Mesothelial cell of epicardium (in vitro differentiated cells): ENCODE measurements around the gene RPS3A. TPM values are rescaled to one million over a fixed set of nuclear protein-coding genes. Genes with fewer than 3 reads are reported as not detected.
"Not testable (repeated sequence)": the region's sequence is repeated elsewhere in the genome, so short reads cannot be mapped to it uniquely, and the experiment has no call there.

ENCODE experiments used
- DNase-seq, 2 experiments: peaks; one replicate each; pipeline ENCODE4 v3.0.0; 2021; ENCODE audit warnings: low spot score in 2 of 2; ENCODE audit not compliant: unreplicated experiment in 2 of 2
- H3K27ac Mint-ChIP-seq: 2 replicates; pipeline ENCODE4 v1.8.0; 2021; ENCODE audit warnings: mixed read lengths
- H3K27me3 Mint-ChIP-seq: 2 replicates; pipeline ENCODE4 v1.8.0; 2021; ENCODE audit warnings: low read depth, mixed read lengths
- H3K36me3 Mint-ChIP-seq: 2 replicates; pipeline ENCODE4 v1.8.0; 2021; ENCODE audit warnings: mixed read lengths
- H3K4me1 Mint-ChIP-seq: 2 replicates; pipeline ENCODE4 v1.8.0; 2021; ENCODE audit warnings: mixed read lengths
- H3K4me3 Mint-ChIP-seq: 2 replicates; pipeline ENCODE4 v1.8.0; 2021; ENCODE audit warnings: mild to moderate bottlenecking, moderate library complexity, mixed read lengths
- H3K9me3 Mint-ChIP-seq: 2 replicates; pipeline ENCODE4 v1.8.0; 2021; ENCODE audit warnings: mixed read lengths
- CTCF ChIP-seq: fragments of 200-600 bp; sonication (generic); IDR thresholded peaks from one replicate; pipeline ENCODE4 v1.5.0; 2021; ENCODE audit warnings: antibody characterized with exemption; ENCODE audit not compliant: unreplicated experiment
- total RNA-seq: library from RNA; stranded (reverse); gene quantifications from 3 replicates; pipeline ENCODE4 v1.2.1, GENCODE V29; 2021

Gene RPS3A
- total RNA-seq, 1 donor from 2014 or later: 2,201 TPM

DNA sequence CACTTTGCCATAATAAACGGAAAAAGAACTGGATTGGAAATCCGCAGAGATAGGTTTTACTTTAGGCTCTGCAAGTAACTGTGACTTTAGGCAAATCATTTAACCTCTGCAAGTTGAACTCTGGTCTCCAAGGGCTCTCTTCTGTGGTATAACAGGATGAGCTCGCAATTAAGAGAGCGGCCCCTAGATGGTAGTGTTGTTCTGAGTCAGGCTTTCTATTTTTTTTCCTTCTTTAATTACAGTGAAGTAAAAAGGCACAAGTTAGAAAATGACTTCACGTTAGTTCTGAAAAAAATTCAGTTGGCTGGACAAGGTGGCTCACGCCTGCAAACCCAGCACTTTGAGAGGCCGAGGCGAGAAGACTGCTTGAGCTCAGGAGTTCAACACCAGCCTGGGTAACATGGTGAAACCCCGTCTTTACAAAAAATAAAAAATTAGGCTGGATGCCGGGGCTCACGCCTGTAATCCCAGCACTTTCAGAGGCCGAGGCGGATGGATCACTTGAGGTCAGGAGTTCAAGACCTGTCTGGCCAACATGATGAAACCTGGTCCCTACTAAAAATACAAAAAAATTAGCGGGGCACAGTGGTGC lies 18.0 kb downstream of the RPS3A start:
- no peaks in the 10 kb centered on the region for H3K27me3 Mint-ChIP-seq
- H3K9me3 Mint-ChIP-seq: peaks cover 3% of the 10 kb centered on the region
- peak overlapping the region; percentile 28 for H3K27ac Mint-ChIP-seq
- peaks cover 15% of the 10 kb centered on the region for H3K36me3 Mint-ChIP-seq
- peak; percentile 58 for TF ChIP-seq CTCF
- DNase-seq: peak; percentile 31 to 71
- H3K4me3 Mint-ChIP-seq: no peak overlapping the region
- peaks cover 2% of the 10 kb centered on the region for H3K4me1 Mint-ChIP-seq

DNA sequence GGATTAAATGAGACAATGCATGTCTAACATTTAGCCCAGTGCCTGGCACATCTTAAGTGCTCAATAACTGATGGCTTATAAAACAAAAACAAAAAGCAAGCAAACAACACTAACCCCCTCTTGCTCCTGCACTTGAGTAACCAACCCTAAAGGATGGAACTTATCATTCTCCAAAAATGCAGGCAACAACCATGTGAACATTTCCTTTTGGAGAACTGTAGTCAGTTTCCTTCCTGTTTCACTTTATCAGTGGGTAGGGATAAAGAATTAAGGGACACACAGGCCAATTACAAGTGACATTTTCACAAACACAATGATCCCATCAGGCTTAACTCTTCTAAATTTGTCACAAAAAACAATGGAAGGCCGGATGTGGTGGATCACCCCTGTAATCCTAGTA lies 30.4 kb downstream of the RPS3A start:
- H3K4me1 Mint-ChIP-seq: no peaks in the 10 kb centered on the region
- peaks cover 30% of the 10 kb centered on the region for H3K36me3 Mint-ChIP-seq
- no peak overlapping the region for H3K4me3 Mint-ChIP-seq
- no peak for TF ChIP-seq CTCF
- no peaks in the 10 kb centered on the region for H3K27me3 Mint-ChIP-seq
- H3K27ac Mint-ChIP-seq: no peak overlapping the region
- DNase-seq: no peak
- no peaks in the 10 kb centered on the region for H3K9me3 Mint-ChIP-seq

- Mint-ChIP-seq H3K36me3 (peaks cover 13% of the 10 kb centered on the region), H3K4me3 (no peak overlapping the region), H3K27me3 (no peaks in the 10 kb centered on the region), H3K9me3 (no peaks in the 10 kb centered on the region), H3K27ac (no peak overlapping the region), H3K4me1 (no peaks in the 10 kb centered on the region)
- no peak for TF ChIP-seq CTCF
- no peak for DNase-seq
Observed at GRCh38 chr4:151133311-151133710, 33.9 kb downstream of the RPS3A start.

DNA sequence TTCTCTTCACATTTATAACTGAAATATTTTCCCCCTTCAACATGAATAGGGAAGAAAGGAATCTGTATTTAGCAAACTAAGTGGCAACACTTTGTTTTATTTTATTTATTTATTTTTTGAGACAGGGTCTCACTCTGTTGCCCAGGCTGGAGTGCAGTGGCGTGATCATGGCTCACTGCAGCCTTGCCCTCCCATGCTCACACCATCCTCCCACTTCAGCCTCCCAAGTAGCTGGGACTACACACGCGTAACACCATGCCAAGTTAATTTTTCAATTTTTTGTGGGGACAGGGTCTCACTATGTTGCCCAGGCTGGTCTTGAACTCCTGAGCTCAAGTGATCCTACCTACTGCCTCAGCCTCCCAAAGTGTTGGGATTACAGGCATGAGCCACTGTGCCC lies 36.6 kb downstream of the RPS3A start:
- H3K4me1 Mint-ChIP-seq, H3K27me3 Mint-ChIP-seq, H3K27ac Mint-ChIP-seq, H3K4me3 Mint-ChIP-seq, DNase-seq, H3K9me3 Mint-ChIP-seq: not testable (repeated sequence)
- peaks cover 20% of the 10 kb centered on the region for H3K36me3 Mint-ChIP-seq

DNA sequence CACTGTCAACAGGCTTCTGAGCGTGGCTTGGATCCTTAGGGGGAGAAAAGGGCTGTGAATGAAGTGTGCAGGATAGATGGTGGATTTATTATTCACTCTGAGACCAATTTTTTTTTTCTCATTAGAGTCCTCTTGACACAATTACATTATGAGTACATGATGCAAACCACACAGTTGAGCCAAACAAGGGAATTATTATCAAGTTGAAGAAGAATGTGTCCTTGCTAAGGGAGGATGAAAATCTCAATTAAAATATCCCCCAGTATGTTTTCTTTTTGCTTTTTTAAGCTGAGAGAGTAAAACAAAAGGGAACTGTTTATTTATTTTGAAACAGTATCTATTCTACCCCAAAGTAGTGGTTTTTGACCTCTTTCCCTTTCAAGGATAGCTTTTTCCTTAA lies 40.4 kb downstream of the RPS3A start:
- H3K4me3 Mint-ChIP-seq: no peak overlapping the region
- TF ChIP-seq CTCF: no peak
- peaks cover 26% of the 10 kb centered on the region for H3K36me3 Mint-ChIP-seq
- no peak for DNase-seq
- no peaks in the 10 kb centered on the region for H3K27me3 Mint-ChIP-seq
- H3K9me3 Mint-ChIP-seq: no peaks in the 10 kb centered on the region
- no peaks in the 10 kb centered on the region for H3K4me1 Mint-ChIP-seq
- H3K27ac Mint-ChIP-seq: no peak overlapping the region

DNA sequence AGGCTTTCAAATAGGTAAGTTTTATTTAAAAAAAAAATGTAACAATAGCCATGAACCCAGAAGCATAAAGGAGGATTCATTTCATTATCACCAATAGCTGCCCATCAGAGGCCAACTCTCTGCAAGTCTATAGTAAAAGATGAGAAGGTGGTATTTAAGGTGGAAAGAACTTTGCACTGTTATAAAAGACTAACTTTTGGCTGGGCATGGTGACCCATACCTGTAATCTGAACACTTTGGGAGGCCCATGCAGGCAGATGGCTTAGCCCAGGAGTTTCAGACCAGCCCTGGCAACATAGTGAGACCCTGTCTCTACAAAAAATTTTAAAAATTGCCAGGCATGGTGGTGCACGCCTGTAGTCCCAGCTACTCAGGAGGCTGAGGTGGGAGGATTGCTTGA lies 43.3 kb downstream of the RPS3A start:
- Mint-ChIP-seq H3K4me1 (no peaks in the 10 kb centered on the region), H3K4me3 (no peak overlapping the region), H3K27me3 (no peaks in the 10 kb centered on the region), H3K9me3 (no peaks in the 10 kb centered on the region), H3K27ac (no peak overlapping the region), H3K36me3 (peaks cover 36% of the 10 kb centered on the region)
- DNase-seq: no peak
- no peak for TF ChIP-seq CTCF
